Measurements from ENCODE around the gene MBD3L4.

DNA sequence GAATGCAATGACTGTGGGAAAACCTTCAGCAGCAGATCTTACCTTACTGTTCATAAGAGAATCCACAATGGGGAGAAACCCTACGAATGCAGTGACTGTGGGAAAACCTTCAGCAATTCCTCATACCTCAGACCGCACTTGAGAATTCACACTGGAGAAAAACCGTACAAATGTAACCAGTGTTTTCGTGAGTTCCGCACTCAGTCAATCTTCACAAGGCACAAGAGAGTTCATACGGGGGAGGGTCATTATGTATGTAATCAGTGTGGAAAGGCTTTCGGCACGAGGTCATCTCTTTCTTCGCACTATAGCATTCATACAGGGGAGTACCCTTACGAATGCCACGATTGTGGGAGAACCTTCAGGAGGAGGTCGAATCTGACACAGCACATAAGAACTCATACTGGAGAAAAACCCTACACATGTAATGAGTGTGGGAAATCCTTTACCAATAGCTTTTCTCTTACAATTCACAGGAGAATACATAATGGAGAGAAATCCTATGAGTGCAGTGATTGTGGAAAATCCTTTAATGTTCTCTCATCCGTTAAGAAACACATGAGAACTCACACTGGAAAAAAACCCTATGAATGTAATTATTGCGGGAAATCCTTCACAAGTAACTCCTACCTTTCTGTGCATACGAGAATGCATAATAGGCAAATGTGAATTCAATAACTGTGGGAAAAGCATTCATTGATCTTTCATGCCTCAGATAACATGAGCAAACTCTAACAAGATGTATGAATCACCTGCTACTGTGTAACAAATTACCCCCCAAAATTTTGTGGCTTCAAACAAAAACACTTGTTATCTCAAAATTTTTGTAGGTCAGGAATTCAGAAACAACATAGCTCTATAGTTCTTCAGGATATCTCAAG lies 43.3 kb upstream of the MBD3L4 start:
- TF ChIP-seq POLR2AphosphoS5 (IDR thresholded peaks at IDR 0.05; ENCODE audit: borderline replicate concordance, low read depth, low read length) (no peak), EZH2 (IDR thresholded peaks at IDR 0.05) (no peak), FOXP2 (optimal IDR thresholded peaks at IDR 0.05; ENCODE audit: control extremely low read depth, extremely low read length, insufficient read depth) (no peak)
